ENCODE measurements around the gene DGKK.

DNA sequence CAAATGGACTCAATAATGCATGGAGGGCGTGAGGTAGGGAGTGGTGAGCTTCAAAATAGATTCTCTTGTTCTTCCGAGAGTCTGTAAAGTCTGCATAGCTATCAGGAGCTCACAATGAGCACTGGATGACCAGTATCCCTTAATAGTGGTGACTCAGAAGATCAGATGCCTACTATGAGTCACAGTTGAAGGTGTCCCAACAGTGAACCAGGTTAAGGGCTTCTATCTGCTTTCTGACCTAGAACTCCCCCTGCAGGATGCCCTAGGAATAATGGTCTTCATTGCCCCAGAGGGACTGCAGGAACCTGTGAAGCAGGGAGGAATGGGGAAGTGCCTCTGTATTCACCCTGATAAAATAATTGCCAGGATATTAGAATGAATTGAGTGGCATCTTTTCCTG lies 22.1 kb downstream of the DGKK start:
- TF ChIP-seq, protein P1, sequence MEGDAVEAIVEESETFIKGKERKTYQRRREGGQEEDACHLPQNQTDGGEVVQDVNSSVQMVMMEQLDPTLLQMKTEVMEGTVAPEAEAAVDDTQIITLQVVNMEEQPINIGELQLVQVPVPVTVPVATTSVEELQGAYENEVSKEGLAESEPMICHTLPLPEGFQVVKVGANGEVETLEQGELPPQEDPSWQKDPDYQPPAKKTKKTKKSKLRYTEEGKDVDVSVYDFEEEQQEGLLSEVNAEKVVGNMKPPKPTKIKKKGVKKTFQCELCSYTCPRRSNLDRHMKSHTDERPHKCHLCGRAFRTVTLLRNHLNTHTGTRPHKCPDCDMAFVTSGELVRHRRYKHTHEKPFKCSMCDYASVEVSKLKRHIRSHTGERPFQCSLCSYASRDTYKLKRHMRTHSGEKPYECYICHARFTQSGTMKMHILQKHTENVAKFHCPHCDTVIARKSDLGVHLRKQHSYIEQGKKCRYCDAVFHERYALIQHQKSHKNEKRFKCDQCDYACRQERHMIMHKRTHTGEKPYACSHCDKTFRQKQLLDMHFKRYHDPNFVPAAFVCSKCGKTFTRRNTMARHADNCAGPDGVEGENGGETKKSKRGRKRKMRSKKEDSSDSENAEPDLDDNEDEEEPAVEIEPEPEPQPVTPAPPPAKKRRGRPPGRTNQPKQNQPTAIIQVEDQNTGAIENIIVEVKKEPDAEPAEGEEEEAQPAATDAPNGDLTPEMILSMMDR (IDR thresholded peaks at IDR 0.05), result no peak
- TF ChIP-seq POLR2A (IDR thresholded peaks at IDR 0.05), result no peak

Data from heart left ventricle (tissue), 13 donors.